NCI-H2227 (cell line): Measurements from ENCODE around the gene PYGO1.
A peak's percentile ranks its signal among the peaks of the same experiment; 100 is the strongest.
"Not testable (repeated sequence)": the region's sequence is repeated elsewhere in the genome, so short reads cannot be mapped to it uniquely, and the experiment has no call there.

Source experiments
- DNase-seq: peaks from one replicate; lab custom pipeline; 2025; ENCODE audit not compliant: unreplicated experiment; lab: John Stamatoyannopoulos, UW

Gene PYGO1

GRCh38 chr15:55573224-55573623, 14.9 kb downstream of the PYGO1 start:
- DNase-seq = no peak

DNA sequence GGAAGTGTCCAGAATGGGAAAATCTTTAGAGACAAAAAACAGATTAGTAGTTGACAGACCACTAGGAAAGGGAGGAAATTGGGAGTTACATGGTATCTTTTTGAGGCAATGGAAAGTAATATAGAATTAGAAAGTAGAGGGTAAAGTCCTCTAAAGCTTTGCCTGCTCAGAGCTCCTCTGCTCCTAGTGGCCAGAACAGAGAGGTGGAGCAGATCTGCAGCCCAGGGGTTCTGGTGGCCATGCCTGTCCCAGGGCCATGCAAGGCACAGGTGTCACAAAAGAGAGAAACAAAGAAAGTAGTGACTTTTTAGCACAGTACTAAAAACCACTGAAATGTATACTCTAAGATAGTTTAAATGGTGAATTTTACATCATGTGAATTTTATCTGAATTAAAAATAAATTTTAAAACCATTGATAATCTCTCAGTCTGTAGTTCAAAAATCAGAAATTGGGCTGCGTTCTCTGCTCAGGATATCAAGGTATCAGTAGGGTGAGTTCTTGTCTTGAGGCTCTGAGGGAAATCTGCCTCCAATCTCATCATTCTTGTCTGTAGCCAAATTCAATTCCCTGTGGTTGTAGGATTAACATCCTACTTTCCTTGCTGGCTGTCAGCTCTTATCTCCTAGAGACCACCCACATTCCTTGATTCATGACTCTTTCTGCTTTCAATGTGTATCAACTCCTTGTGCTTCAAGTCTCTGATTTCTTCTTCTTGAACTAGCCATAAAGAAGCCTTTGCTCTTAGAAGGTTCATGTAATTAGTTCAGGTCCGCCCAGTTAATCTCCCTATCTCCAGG, 23.6 kb downstream of the PYGO1 start:
- DNase-seq = no peak

- DNase-seq = no peak
These were observed 25.5 kb downstream of the PYGO1 start for GRCh38 chr15:55562601-55563000.

DNA sequence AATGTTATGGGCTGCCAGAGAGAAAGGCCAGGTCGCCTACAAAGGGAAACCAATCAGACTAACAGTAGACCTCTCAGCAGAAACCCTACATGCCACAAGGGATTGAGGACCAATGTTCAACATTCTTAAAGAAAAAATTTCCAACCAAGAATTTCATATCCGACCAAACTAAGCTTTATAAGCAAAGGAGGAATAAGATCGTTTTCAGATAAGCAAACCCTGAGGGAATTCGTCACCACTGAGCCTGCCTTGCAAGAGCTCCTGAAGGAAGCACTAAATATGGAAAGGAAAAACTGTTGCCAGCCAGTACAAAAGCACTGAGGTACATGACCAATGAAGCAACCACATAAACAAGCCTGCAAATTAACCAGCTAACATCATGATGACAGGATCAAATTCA, 33.1 kb downstream of the PYGO1 start:
- no peak for DNase-seq

GRCh38 chr15:55552926-55553325, 35.2 kb downstream of the PYGO1 start:
- no peak for DNase-seq

- DNase-seq = no peak
These were observed 35.7 kb downstream of the PYGO1 start for GRCh38 chr15:55552451-55552850.

DNA sequence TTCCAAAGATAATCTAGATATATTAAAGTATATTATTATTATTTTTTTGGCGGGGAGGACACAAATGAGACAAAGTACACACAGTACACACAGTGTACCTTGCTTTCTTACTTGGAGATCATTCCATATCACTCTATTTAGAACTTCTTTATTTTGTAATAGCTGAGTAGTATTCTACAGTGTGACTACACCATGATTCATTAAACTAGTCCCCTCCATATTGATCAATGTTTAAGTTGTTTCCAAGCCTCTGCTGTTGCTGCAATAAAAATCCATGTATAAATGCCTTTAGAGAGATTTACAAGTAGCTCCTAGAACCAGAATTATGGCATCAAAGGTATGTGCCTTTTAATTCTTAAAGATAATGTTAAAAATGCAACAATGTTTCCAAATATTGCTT, 38.8 kb downstream of the PYGO1 start:
- DNase-seq = no peak

- DNase-seq = no peak
These were observed 41.4 kb downstream of the PYGO1 start for GRCh38 chr15:55546718-55547117.

- no peak for DNase-seq
These were observed 52.7 kb downstream of the PYGO1 start for GRCh38 chr15:55535436-55535835.

GRCh38 chr15:55532944-55533343, 55.2 kb downstream of the PYGO1 start:
- DNase-seq = no peak

DNA sequence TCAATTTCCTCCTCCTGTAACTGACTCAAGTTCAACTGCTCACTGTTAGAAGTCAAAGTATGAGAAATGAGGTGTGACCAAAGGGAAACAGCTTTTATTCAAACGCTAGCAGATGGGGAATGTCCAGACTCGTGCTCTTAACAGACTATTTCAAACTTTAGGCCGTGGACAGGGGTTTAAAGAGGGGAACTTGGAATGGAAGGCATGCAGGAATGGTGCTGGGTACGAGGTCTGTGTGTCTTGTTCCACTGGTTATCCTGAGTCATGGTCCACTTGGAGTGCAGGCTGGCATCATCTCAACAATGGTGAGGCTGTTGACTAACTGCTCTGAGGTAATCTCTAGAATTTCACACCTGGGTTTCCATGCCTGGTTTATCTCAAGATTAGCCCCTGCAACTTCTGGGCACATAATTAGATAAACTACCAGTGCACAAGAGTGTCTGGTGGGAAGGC, 57.3 kb downstream of the PYGO1 start:
- DNase-seq = no peak

DNA sequence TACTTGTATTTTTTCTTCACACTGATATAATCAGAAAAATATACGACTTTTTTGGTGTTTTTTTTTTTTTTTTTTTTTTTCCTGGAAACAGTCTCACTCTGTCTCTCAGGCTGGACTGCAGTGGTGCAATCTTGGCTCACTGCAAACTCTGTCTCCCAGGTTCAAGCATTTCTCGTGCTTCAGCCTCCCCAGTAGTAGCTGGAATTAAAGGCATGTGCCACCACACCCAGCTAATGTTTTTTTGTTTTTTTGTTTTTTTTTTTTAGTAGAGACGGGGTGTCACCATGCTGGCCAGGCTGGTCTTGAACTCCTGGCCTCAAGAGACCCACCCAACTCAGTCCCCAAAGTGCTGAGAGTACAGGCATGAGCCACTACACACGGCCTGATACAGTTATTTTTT, 59.3 kb downstream of the PYGO1 start:
- no peak for DNase-seq

GRCh38 chr15:55527150-55527549, 61.0 kb downstream of the PYGO1 start:
- no peak for DNase-seq

DNA sequence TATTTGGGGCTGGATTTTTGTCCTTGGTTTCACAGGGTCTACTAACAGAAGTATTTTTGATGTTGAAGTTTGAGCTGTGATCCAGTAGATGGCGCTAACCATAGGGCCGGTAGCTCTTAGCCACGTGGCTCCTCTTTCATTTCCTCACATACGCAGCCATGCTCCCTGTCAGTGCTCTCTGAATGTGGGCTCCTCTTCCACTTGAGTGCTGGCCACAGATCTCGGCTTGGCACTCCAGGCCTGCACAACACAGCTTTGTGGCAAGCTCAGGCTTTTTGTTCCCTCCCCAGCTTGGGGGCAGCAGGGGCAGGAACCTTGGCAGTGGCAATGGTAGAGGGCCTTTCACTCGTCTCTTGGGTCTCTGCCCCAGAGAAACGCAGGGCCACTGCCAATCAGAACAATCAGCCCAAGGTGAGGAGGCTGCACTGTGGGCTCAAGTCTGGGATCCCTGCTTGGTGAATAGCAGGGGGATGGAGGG, 61.5 kb downstream of the PYGO1 start:
- peak; percentile 0 for DNase-seq

DNA sequence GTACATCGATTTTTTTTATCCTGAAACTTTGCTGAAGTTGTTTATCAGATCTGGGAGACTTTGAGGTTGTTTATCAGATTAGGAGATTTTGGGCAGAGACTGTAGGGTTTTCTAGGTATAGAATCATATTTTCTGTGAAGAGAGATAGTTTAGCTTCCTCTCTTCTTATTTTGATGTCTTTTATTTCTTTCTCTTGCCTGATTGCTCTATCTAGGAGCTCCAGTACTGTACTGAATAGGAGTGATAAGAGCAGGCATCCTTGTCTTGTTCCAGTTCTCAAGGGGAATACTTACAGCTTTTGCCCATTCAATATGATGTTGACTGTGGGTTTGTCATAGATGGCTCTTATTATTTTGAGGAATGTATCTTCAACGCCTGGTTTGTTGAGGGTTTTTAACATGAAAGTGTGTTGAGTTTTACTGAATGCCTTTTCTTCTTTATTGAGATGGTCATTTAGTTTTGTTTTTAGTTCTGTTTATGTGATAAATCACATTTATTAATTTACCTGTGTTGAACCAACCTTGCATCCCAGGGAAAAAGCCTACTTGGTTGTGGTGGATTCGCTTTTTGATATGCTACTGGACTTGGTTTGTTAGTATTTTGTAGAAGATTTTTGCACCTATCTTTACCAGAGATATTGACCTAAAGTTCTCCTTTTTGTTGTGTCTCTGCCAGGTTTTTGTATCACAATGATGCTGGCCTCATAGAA, 65.2 kb downstream of the PYGO1 start:
- DNase-seq = no peak

DNA sequence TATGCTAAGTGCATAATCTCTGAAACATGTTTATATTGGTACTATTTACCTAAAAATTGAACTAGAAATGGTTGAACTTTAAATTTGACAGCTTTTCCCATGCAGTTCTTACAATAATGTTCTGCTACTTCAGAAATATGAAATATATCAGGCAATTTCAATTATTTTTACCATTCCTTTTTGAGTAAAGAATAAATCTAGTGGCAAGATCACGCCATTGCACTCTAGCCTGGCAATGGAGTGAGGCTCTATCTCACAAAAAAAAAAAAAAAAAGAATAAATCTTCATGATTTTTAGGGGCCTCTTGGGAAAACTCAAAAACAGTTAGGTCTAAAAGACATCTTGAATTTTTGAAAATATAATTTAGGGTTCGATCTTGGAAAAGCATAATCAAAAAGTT, 69.5 kb downstream of the PYGO1 start:
- no peak for DNase-seq

- no peak for DNase-seq
These were observed 70.1 kb downstream of the PYGO1 start for GRCh38 chr15:55518009-55518408.

DNA sequence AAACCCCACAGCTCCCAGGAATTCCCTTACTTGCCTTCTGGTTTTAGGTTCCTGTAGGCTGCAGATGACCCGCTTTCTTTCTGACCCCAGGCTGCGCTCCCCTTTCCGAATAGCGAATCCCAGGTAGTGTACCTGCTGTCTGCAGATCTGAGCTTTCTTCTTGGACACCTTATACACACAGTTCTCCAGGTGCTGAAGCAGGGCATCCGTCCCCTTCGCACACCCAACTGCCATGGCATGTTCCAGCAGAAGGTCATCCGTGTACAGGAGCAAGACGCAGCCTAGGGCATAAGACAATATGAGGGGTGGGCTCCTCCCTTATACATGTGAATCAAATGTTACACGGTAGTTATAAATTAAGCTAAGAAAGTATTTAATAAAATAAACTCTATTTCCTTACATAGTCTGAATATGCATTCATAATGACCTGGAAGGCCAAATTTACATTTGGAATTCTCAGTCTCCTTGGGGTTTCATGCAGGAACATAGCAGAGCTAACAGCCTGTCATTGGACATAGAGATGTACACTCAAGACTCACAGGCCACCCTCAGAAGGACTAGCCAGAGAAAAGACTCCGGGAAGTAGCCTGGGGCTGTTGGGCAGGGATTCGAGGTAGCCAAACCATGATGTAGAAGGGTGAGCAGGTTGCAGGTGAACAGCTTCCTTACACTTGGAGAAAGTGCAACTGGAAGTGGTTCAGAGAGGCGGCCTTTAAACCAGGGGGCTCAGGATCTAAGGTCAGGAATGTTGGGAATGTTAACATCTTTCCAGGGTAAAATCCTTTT, 72.0 kb downstream of the PYGO1 start:
- DNase-seq = no peak

GRCh38 chr15:55515491-55515890, 72.7 kb downstream of the PYGO1 start:
- no peak for DNase-seq

GRCh38 chr15:55514414-55514850, 73.7 kb downstream of the PYGO1 start:
- no peak for DNase-seq

DNA sequence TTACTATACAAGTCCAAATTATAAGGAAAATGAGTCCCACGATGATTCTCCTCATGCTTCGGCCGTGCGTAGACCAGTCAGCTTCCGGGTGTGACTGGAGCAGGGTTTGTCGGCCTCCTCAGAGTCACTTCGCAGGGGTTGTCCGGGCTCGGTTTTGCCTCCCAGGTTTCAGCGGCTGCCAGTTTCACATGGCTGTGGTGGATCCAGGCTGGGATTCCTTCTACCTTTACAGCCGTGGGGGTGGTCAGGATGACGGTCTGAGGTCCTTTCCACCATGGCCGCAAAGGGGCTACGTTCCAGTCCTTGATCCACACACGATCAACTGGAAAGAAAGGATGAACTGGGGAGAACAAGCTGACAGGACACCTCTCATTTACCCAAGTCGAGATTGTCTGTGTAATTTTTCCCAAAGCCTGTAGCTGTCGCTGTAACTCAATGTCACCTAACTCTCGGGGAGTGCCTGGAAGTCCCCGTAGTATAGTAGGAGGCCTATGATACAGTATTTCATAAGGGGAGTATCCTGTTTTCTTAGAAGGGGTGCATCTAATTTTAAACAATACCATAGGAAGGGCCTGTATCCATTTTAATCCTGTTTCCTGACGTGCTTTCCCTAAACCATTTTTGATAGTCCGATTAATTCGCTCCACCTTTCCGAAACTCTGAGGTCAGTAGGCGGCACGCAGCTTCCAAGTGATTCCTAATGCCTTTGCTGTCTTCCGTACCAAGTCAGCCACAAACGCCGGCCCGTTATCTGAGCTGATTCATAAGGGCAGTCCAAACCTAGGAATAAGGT, 74.3 kb downstream of the PYGO1 start:
- not testable (repeated sequence) for DNase-seq
